Measurements from ENCODE around the gene EGFR.

The EGFR gene

GRCh38 chr7:55018361-55019190 is at the start of gene EGFR:
EGFR (plus strand) TSS chr7:55019017; CDS start chr7:55019278, 261 bp downstream.
- TF ChIP-seq POLR2A (IDR thresholded peaks at IDR 0.05; ENCODE audit: extremely low read depth, insufficient read length) (no peak), CTCF (IDR thresholded peaks at IDR 0.05; ENCODE audit: low read depth, low read length) (no peak), MAX (IDR thresholded peaks at IDR 0.05; ENCODE audit: low read depth, low read length) (no peak), MYC (IDR thresholded peaks at IDR 0.05; ENCODE audit: low read depth, low read length) (no peak)
- no peak for DNase-seq (ENCODE audit: low read depth)
- H3K4me3 ChIP-seq (ENCODE audit: low read depth, low read length), result no peak within 1 kb of the TSS

- no peak overlapping the region for H3K4me3 ChIP-seq (ENCODE audit: low read depth, low read length)
- no peak for DNase-seq (ENCODE audit: low read depth)
- TF ChIP-seq MYC (IDR thresholded peaks at IDR 0.05; ENCODE audit: low read depth, low read length) (no peak), POLR2A (IDR thresholded peaks at IDR 0.05; ENCODE audit: extremely low read depth, insufficient read length) (no peak), MAX (IDR thresholded peaks at IDR 0.05; ENCODE audit: low read depth, low read length) (no peak), CTCF (IDR thresholded peaks at IDR 0.05; ENCODE audit: low read depth, low read length) (no peak)
These were observed 49.4 kb upstream of the EGFR start for GRCh38 chr7:54969208-54969967.

- no peak for DNase-seq (ENCODE audit: low read depth)
- no peak overlapping the region for H3K4me3 ChIP-seq (ENCODE audit: low read depth, low read length)
- TF ChIP-seq POLR2A (IDR thresholded peaks at IDR 0.05; ENCODE audit: extremely low read depth, insufficient read length) (no peak), MAX (IDR thresholded peaks at IDR 0.05; ENCODE audit: low read depth, low read length) (no peak), CTCF (IDR thresholded peaks at IDR 0.05; ENCODE audit: low read depth, low read length) (no peak), MYC (IDR thresholded peaks at IDR 0.05; ENCODE audit: low read depth, low read length) (no peak)
These were observed 46.0 kb upstream of the EGFR start for GRCh38 chr7:54972733-54973294.

- no peak overlapping the region for H3K4me3 ChIP-seq (ENCODE audit: low read depth, low read length)
- no peak for DNase-seq (ENCODE audit: low read depth)
- TF ChIP-seq POLR2A (IDR thresholded peaks at IDR 0.05; ENCODE audit: extremely low read depth, insufficient read length) (no peak), MYC (IDR thresholded peaks at IDR 0.05; ENCODE audit: low read depth, low read length) (no peak), CTCF (IDR thresholded peaks at IDR 0.05; ENCODE audit: low read depth, low read length) (no peak), MAX (IDR thresholded peaks at IDR 0.05; ENCODE audit: low read depth, low read length) (no peak)
These were observed 40.3 kb upstream of the EGFR start for GRCh38 chr7:54978364-54979116.

- no peak for TF ChIP-seq CTCF (IDR thresholded peaks at IDR 0.05; ENCODE audit: low read depth, low read length)
- no peak for TF ChIP-seq POLR2A (IDR thresholded peaks at IDR 0.05; ENCODE audit: extremely low read depth, insufficient read length)
- no peak for TF ChIP-seq MYC (IDR thresholded peaks at IDR 0.05; ENCODE audit: low read depth, low read length)
- no peak for TF ChIP-seq MAX (IDR thresholded peaks at IDR 0.05; ENCODE audit: low read depth, low read length)
- H3K4me3 ChIP-seq (ENCODE audit: low read depth, low read length), result no peak overlapping the region
- no peak for DNase-seq (ENCODE audit: low read depth)
These were observed 38.3 kb upstream of the EGFR start for GRCh38 chr7:54980521-54980920.
